NT2/D1 (cell line): ENCODE results near the gene GPR157.

ENCODE experiments used
- YY1 ChIP-seq: IDR thresholded peaks from 2 replicates; pipeline ENCODE4 v1.6.1; 2011; ENCODE audit not compliant: insufficient read length, insufficient read depth
- ZNF274 ChIP-seq: IDR thresholded peaks from 2 replicates; pipeline ENCODE4 v1.6.1; 2011; ENCODE audit warnings: mild to moderate bottlenecking, low read depth, low read length

GRCh38 chr1:9150582-9151327 is 21.9 kb upstream of the GPR157 start:
- TF ChIP-seq YY1 = no peak
- TF ChIP-seq ZNF274 = no peak
